Small intestine (tissue), 16 donors: ENCODE data around the gene CTDSPL2. TPM values are rescaled to one million over a fixed set of nuclear protein-coding genes. Genes with fewer than 3 reads are reported as not detected.

Source experiments
- DNase-seq, 2 donors: peaks; one replicate each; pipeline versions ENCODE4 v3.0.0 to v3.0.0-alpha.2; 2013
- FAIRE-seq: peaks from 2 replicates; lab custom pipeline; 2012; peaks lifted over from hg19 to GRCh38; lab: Jason Lieb, UNC
- H3K27ac ChIP-seq, 3 donors: one replicate each; pipeline ENCODE4 v1.5.1; 2013; ENCODE audit warnings: low read length in 2 of 3, mild to moderate bottlenecking in 2 of 3, control low read depth in 1 of 3, inconsistent platforms in 1 of 3, low read depth in 1 of 3, moderate library complexity in 1 of 3
- H3K27me3 ChIP-seq, 3 donors: one replicate each; pipeline ENCODE4 v1.6.1; 2013; ENCODE audit warnings: low read length in 3 of 3, inconsistent platforms in 1 of 3; ENCODE audit not compliant: control insufficient read depth in 3 of 3, insufficient read depth in 3 of 3
- H3K36me3 ChIP-seq, 3 donors: one replicate each; pipeline ENCODE4 v1.6.1; 2013; ENCODE audit warnings: low read length in 3 of 3, inconsistent platforms in 1 of 3, low read depth in 1 of 3, mild to moderate bottlenecking in 1 of 3, moderate library complexity in 1 of 3; ENCODE audit not compliant: control insufficient read depth in 3 of 3, insufficient read depth in 2 of 3
- H3K4me1 ChIP-seq, 3 donors: one replicate each; pipeline ENCODE4 v1.6.1; 2013; ENCODE audit warnings: low read length in 2 of 3, inconsistent platforms in 1 of 3, low read depth in 1 of 3, mild to moderate bottlenecking in 1 of 3, moderate library complexity in 1 of 3; ENCODE audit not compliant: control insufficient read depth in 3 of 3, insufficient read depth in 2 of 3
- H3K4me3 ChIP-seq, 3 donors: one replicate each; pipeline ENCODE4 v1.5.1; 2013; ENCODE audit warnings: low read length in 3 of 3, control low read depth in 1 of 3, inconsistent platforms in 1 of 3, low read depth in 1 of 3, mild to moderate bottlenecking in 1 of 3, moderate library complexity in 1 of 3
- H3K9me3 ChIP-seq, 2 donors: one replicate each; pipeline ENCODE4 v1.6.1; 2013; ENCODE audit warnings: low read depth in 1 of 2, low read length in 1 of 2; ENCODE audit not compliant: control insufficient read depth in 2 of 2, insufficient read depth in 1 of 2
- WGBS, 3 donors: extraction: QIAGEN DNeasy Blood & Tissue Kit; methylation state at CpG; one replicate each; pipeline ENCODE4 v1.1.7; 2013; 5-methylcytosine and 5-hydroxymethylcytosine counted together
- long read RNA-seq, 10 donors: transcript quantifications; one replicate each; lab custom pipeline, GENCODE V29; 2026
- polyA plus RNA-seq, 4 donors: library from polyadenylated mRNA; stranded (reverse) in 3 of 4; unstranded in 1 of 4; fragments of 200-250 nt in 3 of 4; fragments of 120-200 nt in 1 of 4; gene quantifications; one replicate each; pipeline versions ENCODE4 v1.2.1 to v1.2.3, GENCODE V29; 2013
- donor health status: healthy with polysubstance abuse.
- donor health status: control.
- donor health status: control.
- donor health status: Bipolar disorder and iron deficiency.
- donor health status: healthy.

Gene CTDSPL2
- polyA plus RNA-seq, result 10 to 100 TPM in 1 of 4 donors, 1 to 10 TPM in 3; 4.5 to 36.1 (median 6.4) TPM
- long read RNA-seq, donor 1, result 0 reads
- long read RNA-seq, donor 2, full-length matches to known transcripts, result 3 of 3 reads
- long read RNA-seq, donor 2, partial matches to known transcripts, result 0 of 3 reads
- long read RNA-seq, donor 2, other reads (novel, unspliced or antisense), result 0 of 3 reads
- long read RNA-seq, donor 3, partial matches to known transcripts, result 0 of 1 reads
- long read RNA-seq, donor 3, other reads (novel, unspliced or antisense), result 0 of 1 reads
- long read RNA-seq, donor 4, result 0 reads
- long read RNA-seq, donor 5, result 0 reads
- long read RNA-seq, donor 6, full-length matches to known transcripts, result 3 of 3 reads
- long read RNA-seq, donor 6, partial matches to known transcripts, result 0 of 3 reads
- long read RNA-seq, donor 6, other reads (novel, unspliced or antisense), result 0 of 3 reads
- long read RNA-seq, donor 7, full-length matches to known transcripts, result 7 of 37 reads
- long read RNA-seq, donor 7, partial matches to known transcripts, result 24 of 37 reads
- long read RNA-seq, donor 7, other reads (novel, unspliced or antisense), result 6 of 37 reads
- long read RNA-seq, donor 8, result 0 reads
- long read RNA-seq, donor 9, full-length matches to known transcripts, result 2 of 2 reads
- long read RNA-seq, donor 9, partial matches to known transcripts, result 0 of 2 reads
- long read RNA-seq, donor 9, other reads (novel, unspliced or antisense), result 0 of 2 reads
- long read RNA-seq, donor 10, full-length matches to known transcripts, result 2 of 8 reads
- long read RNA-seq, donor 10, partial matches to known transcripts, result 6 of 8 reads
- long read RNA-seq, donor 10, other reads (novel, unspliced or antisense), result 0 of 8 reads

- 0% methylated on average over 53 of the region's 53 CpGs for WGBS, 3 donors
- FAIRE-seq, result no peak
These were observed at the start of gene CTDSPL2 for GRCh38 chr15:44426975-44427755. Gene CTDSPL2, plus strand, starts transcription at chr15:44427629. Its CDS starts 31,386 bp downstream, at chr15:44459015.

GRCh38 chr15:44381236-44381635 is 46.2 kb upstream of the CTDSPL2 start:
- Histone ChIP-seq H3K27ac (no peak overlapping the region), H3K4me3 (no peak overlapping the region), H3K36me3 (peaks cover 0 to 9% (median 3%) of the 10 kb centered on the region in 3 donors), H3K27me3 (no peaks in the 10 kb centered on the region), H3K4me1 (no peaks in the 10 kb centered on the region), H3K9me3 (no peaks in the 10 kb centered on the region)
- DNase-seq (no peak), FAIRE-seq (no peak)

More at GRCh38 chr15:44426975-44427755, at the start of gene CTDSPL2:
- no peaks in the 10 kb centered on the region for H3K27me3 ChIP-seq
- peak within 1 kb of the TSS; percentile 47 to 91 (median 61) for H3K4me3 ChIP-seq
- H3K9me3 ChIP-seq, result no peaks in the 10 kb centered on the region
- H3K4me1 ChIP-seq, result peaks cover 0 to 6% (median 2%) of the 10 kb centered on the region in 3 donors
- peak; percentile 98 for DNase-seq
- peaks cover 0 to 4% (median 0%) of the 10 kb centered on the region in 3 donors for H3K36me3 ChIP-seq
- H3K27ac ChIP-seq, result peak within 1 kb of the TSS; percentile 89 to 97 (median 94)

- no peaks in the 10 kb centered on the region for H3K9me3 ChIP-seq
- no peaks in the 10 kb centered on the region for H3K27me3 ChIP-seq
- no peak for FAIRE-seq
- DNase-seq, result no peak
- H3K36me3 ChIP-seq, result peaks cover 0 to 12% (median 3%) of the 10 kb centered on the region in 3 donors
- 75 to 87% (median 85%) methylated on average over 1 of the region's 1 CpG for WGBS, 3 donors
- no peak overlapping the region for H3K27ac ChIP-seq
- no peak overlapping the region for H3K4me3 ChIP-seq
- H3K4me1 ChIP-seq, result no peaks in the 10 kb centered on the region
These were observed 42.0 kb upstream of the CTDSPL2 start for GRCh38 chr15:44385344-44385942.

- Histone ChIP-seq H3K27me3 (no peaks in the 10 kb centered on the region), H3K4me1 (no peaks in the 10 kb centered on the region), H3K4me3 (no peak overlapping the region), H3K27ac (no peak overlapping the region), H3K9me3 (no peaks in the 10 kb centered on the region), H3K36me3 (peaks cover 0 to 3% (median 0%) of the 10 kb centered on the region in 3 donors)
- DNase-seq (no peak), FAIRE-seq (no peak)
- 91 to 96% (median 93%) methylated on average over 3 of the region's 3 CpGs for WGBS, 3 donors
These were observed 33.4 kb upstream of the CTDSPL2 start for GRCh38 chr15:44394062-44394461.

GRCh38 chr15:44394562-44394961 is 32.9 kb upstream of the CTDSPL2 start:
- Histone ChIP-seq H3K9me3 (no peaks in the 10 kb centered on the region), H3K36me3 (no peaks in the 10 kb centered on the region), H3K27me3 (no peaks in the 10 kb centered on the region), H3K4me3 (no peak overlapping the region), H3K4me1 (no peaks in the 10 kb centered on the region), H3K27ac (no peak overlapping the region)
- 72 to 83% (median 82%) methylated on average over 1 of the region's 1 CpG for WGBS, 3 donors
- DNase-seq, result no peak
- no peak for FAIRE-seq

- H3K36me3 ChIP-seq, result peaks cover 0 to 4% (median 0%) of the 10 kb centered on the region in 3 donors
- 75 to 90% (median 82%) methylated on average over 1 of the region's 1 CpG for WGBS, 3 donors
These were observed 29.6 kb upstream of the CTDSPL2 start for GRCh38 chr15:44397869-44398268.

GRCh38 chr15:44414001-44414400 is 13.4 kb upstream of the CTDSPL2 start:
- no peak for DNase-seq
- FAIRE-seq, result no peak
- H3K27ac ChIP-seq, result no peak overlapping the region
- peaks cover 0 to 4% of the 10 kb centered on the region in 2 donors for H3K9me3 ChIP-seq
- no peaks in the 10 kb centered on the region for H3K36me3 ChIP-seq
- H3K4me3 ChIP-seq, result no peak overlapping the region
- 86 to 93% (median 93%) methylated on average over 3 of the region's 3 CpGs for WGBS, 3 donors
- no peaks in the 10 kb centered on the region for H3K27me3 ChIP-seq
- no peaks in the 10 kb centered on the region for H3K4me1 ChIP-seq

More at GRCh38 chr15:44397869-44398268, 29.6 kb upstream of the CTDSPL2 start:
- no peak overlapping the region for H3K4me3 ChIP-seq
- H3K4me1 ChIP-seq, result no peaks in the 10 kb centered on the region
- no peak for DNase-seq
- FAIRE-seq, result no peak
- no peak overlapping the region for H3K27ac ChIP-seq
- no peaks in the 10 kb centered on the region for H3K27me3 ChIP-seq
- no peaks in the 10 kb centered on the region for H3K9me3 ChIP-seq
